GM18502 (cell line): Measurements from ENCODE around the gene GRIN1.

Experiments
- ATAC-seq: cut with Tn5 transposase; IDR thresholded peaks from one replicate; pipeline ENCODE4 v1.9.1; 2021; ENCODE audit warnings: mild to moderate bottlenecking; ENCODE audit not compliant: unreplicated experiment, poor library complexity

The GRIN1 gene

DNA sequence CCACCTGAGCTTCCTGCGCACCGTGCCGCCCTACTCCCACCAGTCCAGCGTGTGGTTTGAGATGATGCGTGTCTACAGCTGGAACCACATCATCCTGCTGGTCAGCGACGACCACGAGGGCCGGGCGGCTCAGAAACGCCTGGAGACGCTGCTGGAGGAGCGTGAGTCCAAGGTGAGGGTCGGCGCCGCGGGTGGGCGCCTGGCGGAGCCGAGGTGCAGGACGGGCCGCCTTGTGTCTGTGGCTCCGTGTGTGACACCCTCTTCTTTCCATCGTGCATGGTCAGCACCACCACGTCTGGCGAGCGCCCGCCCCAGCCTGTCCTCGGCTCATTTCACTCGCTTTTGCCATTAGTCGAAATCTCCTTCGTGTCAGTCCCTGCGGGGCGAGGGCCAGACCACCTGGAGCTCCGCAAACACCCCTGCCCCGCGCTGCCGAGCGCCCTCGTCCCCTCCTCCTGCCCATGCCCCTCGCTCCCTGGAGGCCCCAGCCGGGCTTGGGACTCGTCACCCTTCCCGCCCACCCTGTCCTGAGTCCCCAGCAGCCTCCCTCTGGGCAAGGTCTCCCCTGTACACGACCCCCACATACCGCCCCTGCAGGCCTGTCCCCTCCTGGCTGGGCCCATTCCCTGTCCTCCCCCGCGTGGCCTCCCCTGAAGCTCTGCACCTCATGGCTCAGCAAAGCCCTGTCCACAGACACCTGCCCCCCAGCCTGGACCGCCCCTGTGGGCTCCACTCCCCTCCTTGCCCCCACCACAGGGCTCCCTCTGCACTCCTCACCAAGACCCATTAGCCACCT, 7.0 kb downstream of the GRIN1 start:
- ATAC-seq: no peak

GRCh38 chr9:137146527-137146918, 7.6 kb downstream of the GRIN1 start:
- ATAC-seq: no peak

DNA sequence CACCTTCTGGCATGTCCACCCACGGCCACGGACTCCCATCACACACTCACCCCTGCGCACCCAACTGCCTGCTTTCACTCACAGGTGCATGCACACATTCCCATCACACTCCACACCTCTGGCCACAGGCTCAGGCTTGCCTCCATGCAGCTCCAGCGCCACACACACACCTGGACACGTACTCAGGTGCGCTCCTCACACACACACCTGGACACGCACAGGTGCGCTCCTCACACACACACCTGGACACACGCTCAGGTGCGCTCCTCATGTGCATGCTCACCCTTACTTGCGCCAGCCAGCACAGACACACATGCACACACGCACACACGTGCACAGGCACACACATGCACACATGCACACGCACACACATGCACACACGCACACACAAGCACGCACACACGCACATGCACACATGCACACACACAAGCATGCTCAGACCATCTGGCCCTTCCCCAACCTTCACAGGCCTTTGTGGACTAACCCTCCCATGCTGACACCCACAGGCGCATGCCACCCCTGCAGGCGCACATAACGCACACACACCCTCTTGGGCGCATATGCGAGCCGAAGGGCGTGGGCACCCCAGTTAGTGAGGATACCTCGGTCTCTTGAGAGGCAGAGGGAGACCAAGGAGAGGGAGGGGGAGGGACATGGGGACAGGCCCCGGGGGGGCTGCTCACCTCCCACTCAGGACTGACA, 8.3 kb downstream of the GRIN1 start:
- ATAC-seq: no peak

GRCh38 chr9:137147793-137148160, 8.8 kb downstream of the GRIN1 start:
- no peak for ATAC-seq

DNA sequence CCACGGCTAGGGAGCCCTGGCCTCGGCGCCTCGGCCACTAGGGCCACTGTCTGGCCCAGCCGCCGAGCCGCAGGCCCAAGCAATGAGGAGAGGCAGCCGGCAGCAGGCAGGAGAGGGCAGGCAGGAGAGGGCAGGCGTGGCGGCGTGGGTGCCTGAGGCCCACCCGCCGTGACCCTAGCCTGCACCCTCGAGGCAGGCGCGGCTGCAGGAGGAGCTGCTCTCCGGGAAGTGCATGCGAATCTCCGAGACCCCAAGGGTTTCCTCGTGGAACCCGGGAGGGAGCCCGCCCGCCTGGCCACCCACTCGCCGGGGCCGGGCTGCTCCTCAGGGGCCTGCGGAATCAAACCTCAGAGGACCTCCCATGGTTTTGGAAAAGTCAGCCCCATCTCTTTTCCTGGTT, 9.3 kb downstream of the GRIN1 start:
- no peak for ATAC-seq

DNA sequence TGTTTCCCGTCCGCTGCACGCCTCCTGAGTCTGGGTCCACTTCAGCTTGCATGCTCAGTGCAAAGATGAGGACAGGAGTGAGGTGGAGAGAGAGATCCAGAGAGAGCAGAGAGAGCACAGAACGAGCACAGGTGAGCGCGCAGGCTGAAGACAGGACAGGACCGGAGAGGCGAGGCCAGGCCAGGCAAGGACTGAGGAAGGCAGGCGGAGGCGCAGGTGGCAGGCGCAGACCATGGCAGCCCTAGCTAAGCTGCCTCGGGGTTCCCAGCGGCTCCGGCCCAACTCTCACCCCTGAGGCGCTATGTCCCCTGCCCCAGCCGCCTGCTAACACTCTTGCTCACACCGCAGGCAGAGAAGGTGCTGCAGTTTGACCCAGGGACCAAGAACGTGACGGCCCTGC, 9.7 kb downstream of the GRIN1 start:
- ATAC-seq: no peak

DNA sequence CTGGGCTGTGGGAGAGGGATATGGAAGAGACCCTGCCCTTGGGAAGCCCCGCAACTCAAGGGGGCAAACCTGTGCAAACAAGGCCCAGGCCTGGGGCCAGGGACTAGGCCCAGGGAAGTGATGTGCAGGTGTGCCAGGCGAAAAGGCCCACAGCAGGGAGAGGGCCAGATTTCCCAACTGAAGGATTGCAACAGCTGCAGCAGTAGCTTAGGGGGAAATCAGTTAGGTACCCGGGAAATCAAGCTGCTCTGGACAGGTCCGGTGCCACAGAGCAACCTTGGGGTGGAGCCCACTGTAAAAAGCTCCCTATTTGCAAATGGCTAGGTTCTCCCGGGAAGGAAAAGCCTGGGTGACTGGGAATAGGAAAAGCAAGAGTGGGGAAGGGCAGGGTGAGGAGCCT, 10.4 kb downstream of the GRIN1 start:
- ATAC-seq: no peak

- peak; percentile 37 for ATAC-seq
Measured at GRCh38 chr9:137149942-137150616, 11.1 kb downstream of the GRIN1 start.

- peak; percentile 43 for ATAC-seq
Measured at GRCh38 chr9:137150617-137151457, 11.9 kb downstream of the GRIN1 start.

- no peak for ATAC-seq
Measured at GRCh38 chr9:137152844-137153405, 14.0 kb downstream of the GRIN1 start.

DNA sequence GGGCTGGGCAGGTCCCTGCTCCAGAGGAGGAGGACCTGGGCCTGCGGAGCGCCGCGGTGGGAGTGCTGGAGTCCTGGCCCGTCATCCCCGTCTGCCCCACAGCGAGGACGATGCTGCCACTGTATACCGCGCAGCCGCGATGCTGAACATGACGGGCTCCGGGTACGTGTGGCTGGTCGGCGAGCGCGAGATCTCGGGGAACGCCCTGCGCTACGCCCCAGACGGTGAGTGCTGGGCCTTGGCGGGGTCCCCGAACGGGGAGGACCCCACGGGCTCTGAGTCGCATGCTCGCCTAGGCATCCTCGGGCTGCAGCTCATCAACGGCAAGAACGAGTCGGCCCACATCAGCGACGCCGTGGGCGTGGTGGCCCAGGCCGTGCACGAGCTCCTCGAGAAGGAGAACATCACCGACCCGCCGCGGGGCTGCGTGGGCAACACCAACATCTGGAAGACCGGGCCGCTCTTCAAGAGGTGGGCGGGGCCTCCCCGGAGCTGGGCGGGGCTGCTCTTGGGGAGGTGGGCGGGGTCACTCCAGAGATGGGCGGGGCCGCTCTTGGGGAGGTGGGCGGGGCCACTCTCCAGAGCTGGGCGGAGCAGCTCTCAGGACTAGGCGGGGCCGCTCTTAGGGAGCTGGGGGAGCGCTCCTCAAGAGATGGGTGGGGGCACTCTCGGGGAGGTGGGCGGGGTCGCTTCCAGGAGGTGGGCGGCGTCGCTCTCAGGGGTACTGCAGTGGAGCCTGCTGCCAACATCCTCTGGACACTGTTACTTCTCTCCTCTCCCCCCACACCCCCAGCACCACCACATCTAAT, 17.8 kb downstream of the GRIN1 start:
- ATAC-seq: no peak

- no peak for ATAC-seq
Measured at GRCh38 chr9:137157618-137158415, 18.9 kb downstream of the GRIN1 start.

DNA sequence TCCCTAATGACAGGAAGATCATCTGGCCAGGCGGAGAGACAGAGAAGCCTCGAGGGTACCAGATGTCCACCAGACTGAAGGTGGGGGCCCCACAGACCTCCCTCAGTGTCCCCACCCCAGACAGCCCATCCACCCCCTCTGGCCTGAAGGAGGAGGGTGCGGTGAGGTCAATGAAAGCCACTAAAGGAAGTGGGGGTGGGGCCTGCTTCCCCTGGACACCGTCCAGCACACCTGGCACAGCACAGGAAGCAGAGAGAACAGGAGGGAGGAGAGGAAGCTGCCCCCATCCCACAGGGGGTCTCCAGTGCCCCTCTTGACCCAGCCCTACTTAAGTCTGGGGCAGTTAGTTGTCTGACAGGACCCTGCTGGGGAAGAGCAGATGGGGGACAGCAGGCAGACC, 19.7 kb downstream of the GRIN1 start:
- no peak for ATAC-seq

- no peak for ATAC-seq
Measured at GRCh38 chr9:137159105-137160053, 20.4 kb downstream of the GRIN1 start.

GRCh38 chr9:137160054-137160425, 21.1 kb downstream of the GRIN1 start:
- no peak for ATAC-seq

DNA sequence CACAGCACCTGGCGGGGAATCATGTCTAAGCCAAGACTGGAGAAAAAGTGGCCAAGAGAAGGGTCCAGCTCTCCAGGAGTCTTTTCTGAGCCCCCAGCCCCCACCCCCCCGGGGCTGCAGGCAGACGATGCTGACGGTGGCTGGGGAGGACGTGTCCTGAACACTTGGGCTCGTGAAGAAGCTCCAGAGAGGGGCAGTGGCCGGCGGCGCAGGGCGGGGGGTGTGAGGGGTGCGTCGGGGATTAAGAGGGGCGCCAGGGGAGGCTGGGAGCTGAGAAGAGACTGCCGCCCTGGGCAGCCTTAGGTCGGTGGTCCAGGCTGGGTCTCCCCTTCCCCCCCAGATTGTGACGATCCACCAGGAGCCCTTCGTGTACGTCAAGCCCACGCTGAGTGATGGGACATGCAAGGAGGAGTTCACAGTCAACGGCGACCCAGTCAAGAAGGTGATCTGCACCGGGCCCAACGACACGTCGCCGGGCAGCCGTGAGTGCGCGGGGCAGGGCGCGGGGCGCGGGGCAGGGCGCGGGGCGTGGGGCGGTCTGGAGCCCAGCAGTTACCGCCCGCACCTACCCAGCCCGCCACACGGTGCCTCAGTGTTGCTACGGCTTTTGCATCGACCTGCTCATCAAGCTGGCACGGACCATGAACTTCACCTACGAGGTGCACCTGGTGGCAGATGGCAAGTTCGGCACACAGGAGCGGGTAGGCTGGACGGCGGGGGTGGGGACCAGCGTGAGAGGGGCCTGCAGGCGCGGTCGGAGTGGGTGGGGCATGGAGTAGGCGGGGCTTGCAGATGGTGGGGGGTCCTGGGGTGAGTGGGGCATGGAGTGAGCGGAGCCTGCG, 22.0 kb downstream of the GRIN1 start:
- no peak for ATAC-seq
